ENCODE data around the gene OR2W3.

OR2W3 gene

GRCh38 chr1:247862756-247863155, 32.6 kb upstream of the OR2W3 start (continued):
- no peak for TF ChIP-seq ZNF391 (tag by site-specific recombination; IDR thresholded peaks at IDR 0.05; ENCODE audit: borderline replicate concordance, low read depth)

GRCh38 chr1:247864644-247865043, 30.7 kb upstream of the OR2W3 start:
- ChIA-PET CTCF (interaction anchor here (0.7 kb wide), 1 partner anchor 18 kb away, joined by 3 read pairs; no protein-coding TSS in a partner anchor), POLR2A (no interaction called here)
- Histone ChIP-seq H3K27ac (ENCODE audit: extremely low read depth, low read depth, low read length) (no peak overlapping the region), H3K36me3 (ENCODE audit: control insufficient read depth in 2 of 2, insufficient read depth in 1 of 2, low read length in 2 of 2) (peaks cover 0 to 50% of the 10 kb centered on the region in 2 experiments; a peak in 1 of 3 replicates), H3K9me3 (ENCODE audit: control insufficient read depth, insufficient read depth, low read depth, low read length) (no peaks in the 10 kb centered on the region), H3K4me3 (ENCODE audit: low read depth, low read length) (no peak overlapping the region), H3K4me1 (ENCODE audit: control insufficient read depth, insufficient read depth, low read length) (no peaks in the 10 kb centered on the region)
- TF ChIP-seq ZNF426 (tag by site-specific recombination; IDR thresholded peaks at IDR 0.05) (no peak), ZNF544 (tag by site-specific recombination; IDR thresholded peaks at IDR 0.05) (no peak), ZNF701 (tag by site-specific recombination; IDR thresholded peaks at IDR 0.05) (no peak), MZF1 (tag by site-specific recombination; IDR thresholded peaks at IDR 0.05; ENCODE audit: borderline replicate concordance) (no peak), ZBTB7A (tag by site-specific recombination; IDR thresholded peaks at IDR 0.05; ENCODE audit: low read depth) (no peak), ZNF664 (tag by site-specific recombination; IDR thresholded peaks at IDR 0.05) (no peak), SCRT1 (tag by site-specific recombination; IDR thresholded peaks at IDR 0.05; ENCODE audit: borderline replicate concordance) (no peak), ZNF76 (tag by site-specific recombination; IDR thresholded peaks at IDR 0.05; ENCODE audit: borderline replicate concordance, low read depth) (no peak), ZNF423 (tag by site-specific recombination; IDR thresholded peaks at IDR 0.05) (no peak), ZNF146 (tag by site-specific recombination; IDR thresholded peaks at IDR 0.05) (no peak), ZNF529 (tag by site-specific recombination; IDR thresholded peaks at IDR 0.05; ENCODE audit: insufficient replicate concordance) (no peak), ZNF510 (tag by site-specific recombination; IDR thresholded peaks at IDR 0.05; ENCODE audit: insufficient replicate concordance) (no peak), GFI1B (tag by site-specific recombination; IDR thresholded peaks at IDR 0.05) (no peak), ZNF211 (tag by site-specific recombination; IDR thresholded peaks at IDR 0.05; ENCODE audit: low read depth) (no peak), ZSCAN30 (tag by site-specific recombination; IDR thresholded peaks at IDR 0.05) (no peak), ATF2 (tag by site-specific recombination; IDR thresholded peaks at IDR 0.05; ENCODE audit: low read depth) (no peak)

- ChIA-PET POLR2A (no interaction called here), CTCF (interaction anchor here (0.7 kb wide), 1 partner anchor 18 kb away, joined by 3 read pairs; no protein-coding TSS in a partner anchor)
- Histone ChIP-seq H3K36me3 (ENCODE audit: control insufficient read depth in 2 of 2, insufficient read depth in 1 of 2, low read length in 2 of 2) (peaks cover 0 to 57% of the 10 kb centered on the region in 2 experiments; a peak in 1 of 3 replicates), H3K4me1 (ENCODE audit: control insufficient read depth, insufficient read depth, low read length) (no peaks in the 10 kb centered on the region), H3K27ac (ENCODE audit: extremely low read depth, low read depth, low read length) (no peak overlapping the region), H3K9me3 (ENCODE audit: control insufficient read depth, insufficient read depth, low read depth, low read length) (no peaks in the 10 kb centered on the region), H3K4me3 (ENCODE audit: low read depth, low read length) (no peak overlapping the region)
- TF ChIP-seq ZNF324 (tag by site-specific recombination; IDR thresholded peaks at IDR 0.05) (no peak), ZNF114 (tag by site-specific recombination; IDR thresholded peaks at IDR 0.05) (no peak), ZNF175 (tag by site-specific recombination; IDR thresholded peaks at IDR 0.05) (no peak), GLIS1 (tag by site-specific recombination; IDR thresholded peaks at IDR 0.05) (no peak), TSHZ1 (tag by site-specific recombination; IDR thresholded peaks at IDR 0.05; ENCODE audit: borderline replicate concordance) (no peak), ZFP41 (tag by site-specific recombination; IDR thresholded peaks at IDR 0.05; ENCODE audit: borderline replicate concordance) (no peak), ZNF571 (tag by site-specific recombination; IDR thresholded peaks at IDR 0.05) (no peak), ZNF37A (tag by site-specific recombination; IDR thresholded peaks at IDR 0.05) (no peak), ZBTB7A (tag by site-specific recombination; IDR thresholded peaks at IDR 0.05; ENCODE audit: low read depth) (no peak), OVOL3 (tag by site-specific recombination; IDR thresholded peaks at IDR 0.05) (no peak), ZSCAN30 (tag by site-specific recombination; IDR thresholded peaks at IDR 0.05) (no peak), AEBP2 (tag by site-specific recombination; IDR thresholded peaks at IDR 0.05; ENCODE audit: borderline replicate concordance) (no peak), ZNF404 (tag by site-specific recombination; IDR thresholded peaks at IDR 0.05) (no peak), ZNF843 (tag by site-specific recombination; IDR thresholded peaks at IDR 0.05) (no peak), ZNF112 (tag by site-specific recombination; IDR thresholded peaks at IDR 0.05) (no peak)
Measured at GRCh38 chr1:247865416-247865815, 30.0 kb upstream of the OR2W3 start.

Data from HEK293 (cell line).